Activated naive CD4-positive, alpha-beta T cell treated with anti-CD3 and anti-CD28 coated beads for 36 hours (primary cell): ENCODE results near the gene SALL1. TPM values are rescaled to one million over a fixed set of nuclear protein-coding genes. Genes with fewer than 3 reads are reported as not detected.

Experiments
- CTCF ChIA-PET: fragments of 350-600 bp; sonication (Branson Sonifier 250); formaldehyde crosslinking; loops from one replicate; lab custom pipeline; 2021; ENCODE audit warnings: antibody characterized with exemption; lab: Charles Lee
- DNase-seq: peaks from one replicate; pipeline ENCODE4 v3.0.0-alpha.2; 2020
- H3K27ac Mint-ChIP-seq: one replicate; pipeline ENCODE4 v1.8.0; 2021; ENCODE audit warnings: mild to moderate bottlenecking, mixed read lengths
- H3K27me3 Mint-ChIP-seq: one replicate; pipeline ENCODE4 v1.8.0; 2021; ENCODE audit warnings: low read depth, mixed read lengths
- H3K36me3 Mint-ChIP-seq: one replicate; pipeline ENCODE4 v1.8.0; 2021; ENCODE audit warnings: low read depth, mixed read lengths
- H3K4me1 Mint-ChIP-seq: one replicate; pipeline ENCODE4 v1.8.0; 2021; ENCODE audit warnings: low read depth, mixed read lengths
- H3K4me3 Mint-ChIP-seq: one replicate; pipeline ENCODE4 v1.8.0; 2021; ENCODE audit warnings: mild to moderate bottlenecking, moderate library complexity, mixed read lengths
- H3K9me3 Mint-ChIP-seq: one replicate; pipeline ENCODE4 v1.8.0; 2021; ENCODE audit warnings: mixed read lengths
- intact Hi-C: fragments of 100-400 bp; cut with micrococcal nuclease; formaldehyde crosslinking; loops from one replicate; pipeline ENCODE4 v1.15.1; 2023
- total RNA-seq, 2 experiments: library from RNA; stranded (reverse); gene quantifications; one replicate each; pipeline ENCODE4 v1.2.3, GENCODE V29; 2021

Gene SALL1
- total RNA-seq, 2 experiments from 2014 or later, result not detected

GRCh38 chr16:51146256-51146924 lies 4.7 kb downstream of the SALL1 start:
- Mint-ChIP-seq H3K36me3 (no peaks in the 10 kb centered on the region), H3K27ac (no peak overlapping the region)
- CTCF ChIA-PET, result no interaction called here

GRCh38 chr16:51144203-51144602 lies 6.9 kb downstream of the SALL1 start:
- Mint-ChIP-seq H3K4me1 (no peaks in the 10 kb centered on the region), H3K27ac (no peak overlapping the region)
- CTCF ChIA-PET, result interaction anchor here (0.5 kb wide), 1 partner anchor 125 kb away, joined by 3 read pairs; no protein-coding TSS in a partner anchor

More at GRCh38 chr16:51146256-51146924, 4.7 kb downstream of the SALL1 start:
- Mint-ChIP-seq H3K27me3 (peaks cover 41% of the 10 kb centered on the region), H3K4me3 (no peak overlapping the region), H3K9me3 (no peaks in the 10 kb centered on the region), H3K4me1 (peaks cover 3% of the 10 kb centered on the region)
- no peak for DNase-seq
- intact Hi-C loops, result no loop called here

GRCh38 chr16:51143196-51143977 lies 7.7 kb downstream of the SALL1 start:
- H3K4me3 Mint-ChIP-seq, result no peak overlapping the region
- no peak for DNase-seq
- H3K27me3 Mint-ChIP-seq, result peaks cover 24% of the 10 kb centered on the region
- H3K36me3 Mint-ChIP-seq, result no peaks in the 10 kb centered on the region
- CTCF ChIA-PET, result interaction anchor here (0.5 kb wide), 1 partner anchor 126 kb away, joined by 3 read pairs; no protein-coding TSS in a partner anchor
- no peaks in the 10 kb centered on the region for H3K4me1 Mint-ChIP-seq
- no peak overlapping the region for H3K27ac Mint-ChIP-seq
- no peaks in the 10 kb centered on the region for H3K9me3 Mint-ChIP-seq
- intact Hi-C loops, result no loop called here

More at GRCh38 chr16:51144203-51144602, 6.9 kb downstream of the SALL1 start:
- peaks cover 28% of the 10 kb centered on the region for H3K27me3 Mint-ChIP-seq
- no peak for DNase-seq
- intact Hi-C loops, result no loop called here
- no peaks in the 10 kb centered on the region for H3K9me3 Mint-ChIP-seq
- H3K36me3 Mint-ChIP-seq, result no peaks in the 10 kb centered on the region
- no peak overlapping the region for H3K4me3 Mint-ChIP-seq

GRCh38 chr16:51141541-51141940 lies 9.5 kb downstream of the SALL1 start:
- CTCF ChIA-PET, result interaction anchor here (0.6 kb wide), 1 partner anchor 16 kb away, joined by 5 read pairs; no protein-coding TSS in a partner anchor
- H3K4me3 Mint-ChIP-seq, result no peak overlapping the region
- no peak for DNase-seq
- H3K36me3 Mint-ChIP-seq, result no peaks in the 10 kb centered on the region
- H3K4me1 Mint-ChIP-seq, result no peaks in the 10 kb centered on the region
- no peaks in the 10 kb centered on the region for H3K9me3 Mint-ChIP-seq
- intact Hi-C loops, result no loop called here
- H3K27me3 Mint-ChIP-seq, result peaks cover 17% of the 10 kb centered on the region
- no peak overlapping the region for H3K27ac Mint-ChIP-seq

GRCh38 chr16:51141106-51141505 lies 10.0 kb downstream of the SALL1 start:
- Mint-ChIP-seq H3K4me1 (no peaks in the 10 kb centered on the region), H3K4me3 (no peak overlapping the region), H3K9me3 (no peaks in the 10 kb centered on the region), H3K27me3 (peaks cover 13% of the 10 kb centered on the region), H3K27ac (no peak overlapping the region), H3K36me3 (no peaks in the 10 kb centered on the region)
- no peak for DNase-seq
- intact Hi-C loops, result no loop called here
- CTCF ChIA-PET, result interaction anchor here (0.6 kb wide), 1 partner anchor 15 kb away, joined by 5 read pairs; no protein-coding TSS in a partner anchor

- CTCF ChIA-PET, result no interaction called here
- H3K36me3 Mint-ChIP-seq, result peaks cover under 1% of the 10 kb centered on the region
- no peak overlapping the region for H3K27ac Mint-ChIP-seq
- H3K9me3 Mint-ChIP-seq, result no peaks in the 10 kb centered on the region
- DNase-seq, result no peak
- peaks cover 12% of the 10 kb centered on the region for H3K27me3 Mint-ChIP-seq
- intact Hi-C loops, result no loop called here
- no peaks in the 10 kb centered on the region for H3K4me1 Mint-ChIP-seq
- no peak overlapping the region for H3K4me3 Mint-ChIP-seq
Observed at GRCh38 chr16:51140112-51140511, 11.0 kb downstream of the SALL1 start.

- Mint-ChIP-seq H3K27me3 (peaks cover 12% of the 10 kb centered on the region), H3K27ac (no peak overlapping the region), H3K4me1 (no peaks in the 10 kb centered on the region), H3K4me3 (no peak overlapping the region), H3K9me3 (no peaks in the 10 kb centered on the region), H3K36me3 (peaks cover 2% of the 10 kb centered on the region)
- intact Hi-C loops, result no loop called here
- CTCF ChIA-PET, result no interaction called here
- DNase-seq, result no peak
Observed at GRCh38 chr16:51139568-51139967, 11.5 kb downstream of the SALL1 start.

GRCh38 chr16:51138178-51138577 lies 12.9 kb downstream of the SALL1 start:
- Mint-ChIP-seq H3K9me3 (no peaks in the 10 kb centered on the region), H3K27me3 (peaks cover 20% of the 10 kb centered on the region), H3K27ac (no peak overlapping the region), H3K4me1 (peaks cover 3% of the 10 kb centered on the region), H3K4me3 (no peak overlapping the region), H3K36me3 (peaks cover 2% of the 10 kb centered on the region)
- CTCF ChIA-PET, result no interaction called here
- no peak for DNase-seq
- intact Hi-C loops, result no loop called here

GRCh38 chr16:51137097-51137496 lies 14.0 kb downstream of the SALL1 start:
- CTCF ChIA-PET, result no interaction called here
- no peak for DNase-seq
- Mint-ChIP-seq H3K36me3 (peaks cover 2% of the 10 kb centered on the region), H3K4me1 (peaks cover 3% of the 10 kb centered on the region), H3K4me3 (no peak overlapping the region), H3K27ac (no peak overlapping the region), H3K9me3 (no peaks in the 10 kb centered on the region), H3K27me3 (peaks cover 20% of the 10 kb centered on the region)
- intact Hi-C loops, result no loop called here

- Mint-ChIP-seq H3K9me3 (no peaks in the 10 kb centered on the region), H3K27me3 (peaks cover 29% of the 10 kb centered on the region), H3K4me3 (no peak overlapping the region), H3K4me1 (peaks cover 3% of the 10 kb centered on the region), H3K27ac (no peak overlapping the region), H3K36me3 (peaks cover 2% of the 10 kb centered on the region)
- CTCF ChIA-PET, result interaction anchor here (0.6 kb wide), 3 partner anchors 10 to 243 kb away, joined by 3 to 4 read pairs (median 4); no protein-coding TSS in a partner anchor
- intact Hi-C loops, result no loop called here
- DNase-seq, result no peak
Observed at GRCh38 chr16:51134876-51135275, 16.2 kb downstream of the SALL1 start.

GRCh38 chr16:51134269-51134812 lies 16.7 kb downstream of the SALL1 start:
- no peaks in the 10 kb centered on the region for H3K9me3 Mint-ChIP-seq
- peaks cover 2% of the 10 kb centered on the region for H3K36me3 Mint-ChIP-seq
- peaks cover 3% of the 10 kb centered on the region for H3K4me1 Mint-ChIP-seq
- DNase-seq, result no peak
- peaks cover 29% of the 10 kb centered on the region for H3K27me3 Mint-ChIP-seq
- intact Hi-C loops, result no loop called here
- no peak overlapping the region for H3K27ac Mint-ChIP-seq
- H3K4me3 Mint-ChIP-seq, result no peak overlapping the region
- CTCF ChIA-PET, result interaction anchor here (0.6 kb wide), 1 partner anchor 9 kb away, joined by 3 read pairs; no protein-coding TSS in a partner anchor

GRCh38 chr16:51133688-51134087 lies 17.4 kb downstream of the SALL1 start:
- peaks cover 3% of the 10 kb centered on the region for H3K4me1 Mint-ChIP-seq
- intact Hi-C loops, result no loop called here
- no peak overlapping the region for H3K4me3 Mint-ChIP-seq
- no peaks in the 10 kb centered on the region for H3K9me3 Mint-ChIP-seq
- no peak overlapping the region for H3K27ac Mint-ChIP-seq
- CTCF ChIA-PET, result no interaction called here
- H3K36me3 Mint-ChIP-seq, result peaks cover 2% of the 10 kb centered on the region
- H3K27me3 Mint-ChIP-seq, result peaks cover 29% of the 10 kb centered on the region
- no peak for DNase-seq
